ENCODE results near the gene CD52.

CD52 gene

DNA sequence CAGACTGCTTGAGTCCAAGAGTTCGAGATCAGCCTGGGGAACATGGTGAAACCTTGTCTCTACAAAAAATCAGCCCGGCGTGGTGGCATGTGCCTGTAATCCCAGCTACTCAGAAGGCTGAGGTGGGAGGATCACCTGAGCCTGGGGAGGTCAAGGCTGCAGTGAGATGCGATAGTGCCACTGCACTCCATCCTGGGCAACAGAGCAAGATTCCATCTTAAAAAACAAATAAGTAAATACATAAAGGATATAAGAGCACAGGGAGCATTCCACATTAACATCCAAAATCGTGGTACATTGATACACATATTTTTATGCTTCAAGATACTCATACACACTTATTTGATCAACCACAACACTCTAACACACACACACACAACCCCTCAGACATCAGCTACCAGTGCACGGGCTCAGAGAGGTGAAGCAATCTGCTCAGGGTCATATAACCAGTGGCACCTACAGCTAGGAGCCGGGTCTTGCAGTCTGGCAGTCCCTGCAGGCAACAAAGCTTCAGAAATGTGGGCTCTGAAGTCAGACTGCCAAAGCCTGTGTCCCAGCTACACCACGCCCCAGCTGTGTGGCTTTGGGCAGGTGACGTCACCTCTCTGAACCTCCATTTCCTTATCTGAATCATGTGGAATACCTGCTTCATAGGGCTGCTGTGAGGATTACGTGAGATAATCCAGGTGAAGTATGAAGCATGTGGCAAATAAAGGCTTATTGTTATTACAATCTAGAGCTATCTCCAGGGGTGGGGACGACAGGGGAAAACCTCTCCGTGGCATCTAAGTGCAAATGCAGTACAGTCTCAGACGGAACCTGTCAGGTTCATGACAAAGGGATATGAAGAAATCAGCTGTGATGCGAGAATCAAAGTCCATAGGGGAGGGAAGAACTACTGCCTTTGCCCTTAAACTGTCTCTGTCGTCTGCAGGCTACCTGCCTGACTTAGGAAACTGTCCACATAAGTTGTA, 40.9 kb downstream of the CD52 start:
- no peak overlapping the region for H2AFZ ChIP-seq (ENCODE audit: low read length, unreplicated experiment)
- H3K27ac ChIP-seq (ENCODE audit: low read depth, low read length): no peak overlapping the region
- H3K4me1 ChIP-seq (ENCODE audit: control insufficient read depth, insufficient read depth, low read length, unreplicated experiment): peaks cover 8% of the 10 kb centered on the region
- H3K27me3 ChIP-seq (ENCODE audit: insufficient read depth, low read length): peaks cover 25% of the 10 kb centered on the region
- H3K4me3 ChIP-seq (ENCODE audit: low read depth, low read length): no peak overlapping the region
- H3K79me2 ChIP-seq (ENCODE audit: control insufficient read depth, insufficient read depth, low read length, unreplicated experiment): no peaks in the 10 kb centered on the region
- H3K36me3 ChIP-seq (ENCODE audit: insufficient read depth, low read length): no peaks in the 10 kb centered on the region

DNA sequence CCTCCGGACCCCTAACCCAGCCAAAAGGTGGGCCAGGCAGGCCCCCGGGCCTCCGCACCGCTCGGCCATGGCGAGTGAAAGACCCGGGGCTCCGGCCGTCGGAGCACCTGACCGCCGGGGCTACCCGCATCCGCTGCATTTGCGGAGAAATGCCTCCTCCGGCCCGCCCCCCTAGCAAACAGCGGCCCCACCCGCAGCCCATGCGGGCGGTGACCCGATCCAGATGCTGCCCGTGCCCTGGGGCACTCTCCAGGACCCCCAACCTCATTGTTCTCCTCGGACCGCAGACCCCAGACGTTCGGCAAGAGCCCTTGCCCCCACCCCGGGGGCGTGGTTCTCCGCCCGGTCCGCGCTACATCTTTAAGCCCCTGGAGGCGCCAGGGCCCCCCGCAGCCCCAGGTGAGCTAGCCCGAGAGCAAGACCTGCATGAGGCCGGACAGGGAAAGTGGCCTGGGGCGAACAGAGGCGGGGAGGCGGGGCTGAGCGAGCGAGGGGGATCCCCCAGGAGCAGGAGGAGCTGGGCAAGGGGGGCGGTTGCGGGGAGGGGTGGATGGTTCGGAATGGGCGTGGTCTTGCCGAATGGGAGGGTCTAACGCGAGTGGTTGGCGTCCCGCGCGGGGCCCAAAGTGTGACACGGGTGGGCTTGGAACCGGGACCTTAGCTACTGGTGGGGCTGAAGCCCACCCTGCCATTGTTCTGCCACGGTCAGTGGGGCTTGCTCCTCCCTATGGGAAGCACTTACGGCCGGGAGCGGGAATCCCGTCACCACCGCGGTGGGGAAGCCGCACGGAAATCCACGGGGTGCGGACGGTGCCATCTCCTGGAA, 42.4 kb downstream of the CD52 start:
- peak overlapping the region; percentile 68 for H3K4me3 ChIP-seq (ENCODE audit: low read depth, low read length)
- no peaks in the 10 kb centered on the region for H3K79me2 ChIP-seq (ENCODE audit: control insufficient read depth, insufficient read depth, low read length, unreplicated experiment)
- H3K4me1 ChIP-seq (ENCODE audit: control insufficient read depth, insufficient read depth, low read length, unreplicated experiment): peaks cover 8% of the 10 kb centered on the region
- no peaks in the 10 kb centered on the region for H3K36me3 ChIP-seq (ENCODE audit: insufficient read depth, low read length)
- H3K27ac ChIP-seq (ENCODE audit: low read depth, low read length): no peak overlapping the region
- H3K27me3 ChIP-seq (ENCODE audit: insufficient read depth, low read length): peaks cover 25% of the 10 kb centered on the region
- peak overlapping the region; percentile 41 for H2AFZ ChIP-seq (ENCODE audit: low read length, unreplicated experiment)

DNA sequence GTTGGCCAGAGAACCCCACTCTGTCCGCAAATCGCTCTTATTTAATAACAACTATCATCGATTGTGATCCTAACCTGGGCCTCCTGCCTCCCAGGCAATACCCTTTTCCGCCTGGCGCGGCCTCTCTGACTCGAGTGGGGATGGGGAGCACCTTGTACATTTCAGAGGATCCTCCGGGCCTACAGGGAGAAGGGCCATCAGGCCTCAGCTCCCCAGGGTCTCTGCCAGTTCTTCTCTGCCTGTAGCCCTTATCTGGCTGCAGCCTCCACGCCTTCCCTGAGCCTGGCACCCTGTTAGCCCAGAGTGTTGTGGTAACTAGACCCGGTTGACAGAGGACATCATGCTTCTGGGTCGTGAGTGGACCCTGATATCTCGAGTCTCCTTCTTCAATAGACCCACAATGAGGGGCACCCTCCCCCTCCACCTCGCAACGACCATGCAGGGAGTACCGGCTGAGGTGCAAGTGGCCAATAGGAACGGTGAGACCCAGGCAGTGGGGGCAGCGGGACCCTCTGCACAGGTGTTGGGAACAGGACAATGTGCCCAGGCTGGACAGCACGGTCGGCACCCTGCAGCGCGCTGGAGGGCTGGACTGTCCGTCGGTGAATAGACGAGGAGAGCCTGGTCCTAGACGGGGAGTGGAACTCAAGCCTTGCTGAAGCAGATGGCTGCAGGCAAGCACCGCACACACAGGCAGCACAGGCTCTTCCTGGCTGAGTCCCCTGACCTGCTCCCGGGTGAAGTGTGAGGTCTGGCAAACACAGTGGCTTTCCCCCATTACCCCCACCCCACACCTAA, 43.2 kb downstream of the CD52 start:
- Histone ChIP-seq H2AFZ (ENCODE audit: low read length, unreplicated experiment) (no peak overlapping the region), H3K4me1 (ENCODE audit: control insufficient read depth, insufficient read depth, low read length, unreplicated experiment) (peaks cover 8% of the 10 kb centered on the region), H3K4me3 (ENCODE audit: low read depth, low read length) (peak overlapping the region; percentile 68; the same call in 1 of the 2 replicates), H3K36me3 (ENCODE audit: insufficient read depth, low read length) (no peaks in the 10 kb centered on the region), H3K27ac (ENCODE audit: low read depth, low read length) (no peak overlapping the region), H3K79me2 (ENCODE audit: control insufficient read depth, insufficient read depth, low read length, unreplicated experiment) (no peaks in the 10 kb centered on the region), H3K27me3 (ENCODE audit: insufficient read depth, low read length) (peaks cover 25% of the 10 kb centered on the region)

DNA sequence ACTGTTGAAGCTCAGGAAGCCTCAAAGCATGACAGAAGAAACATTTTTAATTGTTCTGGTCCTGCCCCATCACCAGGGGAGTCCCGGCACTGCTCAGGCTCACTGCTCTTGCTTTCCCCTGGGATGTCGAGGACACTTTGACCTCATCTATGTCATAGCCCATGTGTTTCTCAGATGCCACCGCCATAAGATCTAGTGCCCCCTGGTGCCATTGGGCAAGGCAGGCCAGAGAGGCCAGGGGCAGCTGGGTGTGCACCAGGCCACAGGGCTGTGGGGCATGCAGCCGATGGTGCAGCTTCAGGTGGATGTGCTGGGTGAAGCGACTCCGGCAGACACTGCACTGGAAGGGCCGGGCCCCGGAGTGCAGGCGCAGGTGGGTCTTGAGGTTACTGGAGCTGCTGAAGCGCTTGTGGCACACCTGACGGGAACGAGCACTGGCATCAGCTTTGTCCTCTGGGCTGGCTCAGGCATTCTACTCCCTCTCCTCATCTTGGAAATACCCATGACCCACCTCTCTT, 43.9 kb downstream of the CD52 start:
- Histone ChIP-seq H3K4me1 (ENCODE audit: control insufficient read depth, insufficient read depth, low read length, unreplicated experiment) (peaks cover 8% of the 10 kb centered on the region), H2AFZ (ENCODE audit: low read length, unreplicated experiment) (no peak overlapping the region), H3K27me3 (ENCODE audit: insufficient read depth, low read length) (peaks cover 25% of the 10 kb centered on the region), H3K36me3 (ENCODE audit: insufficient read depth, low read length) (no peaks in the 10 kb centered on the region), H3K4me3 (ENCODE audit: low read depth, low read length) (no peak overlapping the region), H3K79me2 (ENCODE audit: control insufficient read depth, insufficient read depth, low read length, unreplicated experiment) (no peaks in the 10 kb centered on the region), H3K27ac (ENCODE audit: low read depth, low read length) (no peak overlapping the region)

DNA sequence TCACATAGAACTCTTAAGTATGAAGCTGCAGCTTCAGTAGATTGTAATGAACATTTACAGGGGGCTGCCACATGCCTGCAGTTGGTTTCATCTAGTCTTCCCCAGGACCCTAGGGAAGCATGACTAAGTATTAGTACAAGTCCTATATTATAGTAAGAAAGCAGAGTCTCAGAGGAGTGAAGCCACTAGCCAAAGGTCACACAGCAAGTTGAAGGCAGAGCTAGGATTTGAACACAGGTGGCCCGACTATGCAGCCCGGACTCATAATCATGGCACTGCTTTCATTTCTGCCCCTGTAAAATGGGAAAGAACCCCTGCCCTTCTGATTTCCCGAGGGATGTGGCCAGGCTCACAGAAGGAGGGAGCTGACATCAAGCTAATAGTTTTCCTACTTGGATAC, 44.6 kb downstream of the CD52 start:
- H3K27me3 ChIP-seq (ENCODE audit: insufficient read depth, low read length): peaks cover 25% of the 10 kb centered on the region

DNA sequence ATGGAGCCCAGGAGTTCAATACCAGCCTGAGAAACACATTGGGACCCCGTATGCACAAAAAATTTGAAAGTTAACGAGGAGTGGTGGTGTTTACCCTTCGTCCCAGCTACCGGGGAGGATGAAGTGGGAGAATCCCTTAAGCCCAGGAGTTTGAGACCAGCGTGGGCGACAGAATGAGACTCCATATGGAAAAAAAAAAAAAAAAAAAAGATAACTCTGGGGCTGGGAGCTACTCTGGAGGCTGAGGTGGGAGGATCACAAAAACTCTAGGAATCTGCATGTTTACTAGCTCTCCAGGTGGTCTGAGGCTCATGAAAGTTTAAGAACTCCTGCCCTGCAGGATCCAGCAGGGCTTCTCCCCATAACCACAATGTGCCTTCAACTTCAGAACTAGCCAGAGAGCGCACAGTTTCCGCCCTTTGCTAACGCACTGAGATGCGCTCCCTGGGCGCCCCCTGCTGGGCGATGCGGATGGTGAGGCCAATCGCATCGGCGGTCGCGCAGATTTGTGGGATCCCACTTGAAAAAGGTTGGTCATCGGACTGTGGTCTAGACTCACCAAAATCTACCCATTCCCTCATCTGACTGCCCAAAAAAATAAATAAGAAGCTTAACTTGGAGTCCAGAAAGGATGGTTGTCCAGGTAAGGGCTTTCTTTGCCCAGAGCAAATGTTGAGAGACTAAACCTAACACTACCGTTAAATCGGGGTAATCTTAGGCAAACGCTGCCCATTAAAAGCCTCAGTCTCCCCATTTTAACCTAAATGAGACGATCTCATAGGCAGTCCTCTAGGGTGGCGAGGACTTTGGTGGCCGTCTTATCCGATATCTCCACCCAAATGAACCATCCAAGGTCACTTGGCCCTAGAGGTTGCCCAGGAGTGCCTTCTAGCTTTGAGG, 46.0 kb downstream of the CD52 start:
- no peak overlapping the region for H3K4me3 ChIP-seq (ENCODE audit: low read depth, low read length)
- peaks cover 8% of the 10 kb centered on the region for H3K4me1 ChIP-seq (ENCODE audit: control insufficient read depth, insufficient read depth, low read length, unreplicated experiment)
- no peak overlapping the region for H2AFZ ChIP-seq (ENCODE audit: low read length, unreplicated experiment)
- no peak overlapping the region for H3K27ac ChIP-seq (ENCODE audit: low read depth, low read length)
- H3K27me3 ChIP-seq (ENCODE audit: insufficient read depth, low read length): peaks cover 22% of the 10 kb centered on the region
- no peaks in the 10 kb centered on the region for H3K79me2 ChIP-seq (ENCODE audit: control insufficient read depth, insufficient read depth, low read length, unreplicated experiment)
- H3K36me3 ChIP-seq (ENCODE audit: insufficient read depth, low read length): no peaks in the 10 kb centered on the region

More for the DNA sequence above, 44.6 kb downstream of the CD52 start:
- no peaks in the 10 kb centered on the region for H3K36me3 ChIP-seq (ENCODE audit: insufficient read depth, low read length)
- no peak overlapping the region for H3K27ac ChIP-seq (ENCODE audit: low read depth, low read length)
- H3K4me1 ChIP-seq (ENCODE audit: control insufficient read depth, insufficient read depth, low read length, unreplicated experiment): peaks cover 8% of the 10 kb centered on the region
- no peak overlapping the region for H3K4me3 ChIP-seq (ENCODE audit: low read depth, low read length)
- no peak overlapping the region for H2AFZ ChIP-seq (ENCODE audit: low read length, unreplicated experiment)
- H3K79me2 ChIP-seq (ENCODE audit: control insufficient read depth, insufficient read depth, low read length, unreplicated experiment): no peaks in the 10 kb centered on the region

DNA sequence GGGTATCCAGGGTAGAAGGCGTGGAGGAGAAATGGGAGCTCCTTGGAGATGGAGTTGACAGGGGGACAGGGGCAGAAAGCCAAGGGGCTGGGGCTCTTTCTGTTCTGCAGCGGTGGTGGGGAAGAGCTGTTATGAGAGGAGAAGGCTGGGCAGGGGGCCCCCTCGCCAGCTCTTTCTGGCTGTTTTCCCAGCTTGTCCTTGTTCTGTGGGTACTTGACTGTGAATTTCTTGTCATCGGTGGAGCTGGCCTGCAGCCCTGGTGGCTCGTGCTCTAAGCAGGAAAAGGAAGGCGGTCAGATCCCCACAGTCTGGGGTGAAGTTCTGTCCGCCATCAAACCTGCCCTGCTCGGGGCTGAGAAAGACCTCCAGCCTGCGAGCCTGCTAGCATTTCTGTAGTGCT, 47.2 kb downstream of the CD52 start:
- Histone ChIP-seq H3K79me2 (ENCODE audit: control insufficient read depth, insufficient read depth, low read length, unreplicated experiment) (no peaks in the 10 kb centered on the region), H3K4me3 (ENCODE audit: low read depth, low read length) (no peak overlapping the region), H2AFZ (ENCODE audit: low read length, unreplicated experiment) (no peak overlapping the region), H3K36me3 (ENCODE audit: insufficient read depth, low read length) (no peaks in the 10 kb centered on the region), H3K27ac (ENCODE audit: low read depth, low read length) (no peak overlapping the region), H3K4me1 (ENCODE audit: control insufficient read depth, insufficient read depth, low read length, unreplicated experiment) (peaks cover 6% of the 10 kb centered on the region), H3K27me3 (ENCODE audit: insufficient read depth, low read length) (peaks cover 13% of the 10 kb centered on the region)

DNA sequence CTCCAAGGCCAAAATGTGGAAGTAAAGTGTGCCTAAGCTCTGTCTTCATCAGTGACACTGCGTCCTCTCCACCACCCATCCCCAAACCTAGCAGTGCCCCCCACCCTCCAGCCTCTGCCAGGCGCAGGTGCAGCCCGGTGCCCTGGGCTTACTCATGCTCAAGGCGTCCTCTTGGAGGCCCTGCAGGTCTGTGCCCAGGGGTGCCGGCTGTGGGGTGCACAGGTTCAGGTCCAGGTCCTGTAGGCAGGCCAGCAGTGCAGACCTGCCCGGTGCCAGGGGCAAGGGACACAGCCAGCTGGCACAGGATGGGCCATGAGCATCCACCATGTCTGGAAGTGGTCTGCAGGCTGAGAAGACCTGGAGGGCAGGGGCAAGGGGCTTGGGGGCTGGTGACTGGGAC, 49.7 kb downstream of the CD52 start:
- H3K4me1 ChIP-seq (ENCODE audit: control insufficient read depth, insufficient read depth, low read length, unreplicated experiment): peaks cover 6% of the 10 kb centered on the region
- H3K27me3 ChIP-seq (ENCODE audit: insufficient read depth, low read length): no peaks in the 10 kb centered on the region
- no peaks in the 10 kb centered on the region for H3K79me2 ChIP-seq (ENCODE audit: control insufficient read depth, insufficient read depth, low read length, unreplicated experiment)
- H2AFZ ChIP-seq (ENCODE audit: low read length, unreplicated experiment): no peak overlapping the region
- no peak overlapping the region for H3K4me3 ChIP-seq (ENCODE audit: low read depth, low read length)
- H3K27ac ChIP-seq (ENCODE audit: low read depth, low read length): no peak overlapping the region
- H3K36me3 ChIP-seq (ENCODE audit: insufficient read depth, low read length): no peaks in the 10 kb centered on the region

DNA sequence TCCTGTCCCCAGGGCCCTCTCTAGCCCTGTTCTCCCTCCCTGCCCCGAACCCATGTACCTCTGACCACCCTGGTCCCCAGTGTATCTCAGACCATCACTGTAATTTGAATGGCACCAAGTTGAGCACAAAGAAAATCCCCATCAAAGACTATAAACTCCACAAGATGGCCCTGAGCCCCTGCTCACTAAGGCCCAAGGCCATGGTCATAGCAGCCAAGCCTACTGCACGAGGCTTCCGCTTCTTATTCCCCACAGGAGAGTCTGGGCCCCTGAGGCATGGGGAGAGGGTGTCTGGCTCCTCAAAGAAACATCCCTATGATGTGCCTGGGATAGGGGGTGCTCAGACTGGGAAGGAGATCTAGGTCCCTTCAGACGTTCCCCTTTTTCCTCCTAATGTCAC, 50.2 kb downstream of the CD52 start:
- Histone ChIP-seq H3K4me3 (ENCODE audit: low read depth, low read length) (no peak overlapping the region), H3K4me1 (ENCODE audit: control insufficient read depth, insufficient read depth, low read length, unreplicated experiment) (peaks cover 6% of the 10 kb centered on the region), H3K27ac (ENCODE audit: low read depth, low read length) (no peak overlapping the region), H2AFZ (ENCODE audit: low read length, unreplicated experiment) (no peak overlapping the region), H3K36me3 (ENCODE audit: insufficient read depth, low read length) (no peaks in the 10 kb centered on the region), H3K79me2 (ENCODE audit: control insufficient read depth, insufficient read depth, low read length, unreplicated experiment) (no peaks in the 10 kb centered on the region), H3K27me3 (ENCODE audit: insufficient read depth, low read length) (no peaks in the 10 kb centered on the region)

All from ACC112 (cell line).